K562 (cell line): ENCODE measurements around the gene ANKRD34A. TPM values are rescaled to one million over a fixed set of nuclear protein-coding genes. Genes with fewer than 3 reads are reported as not detected.

Experiments
- ATAC-seq: fragments of 200-7000 bp; cut with Tn5 transposase; 3 replicates; pipeline ENCODE4 v1.9.1; 2020; ENCODE audit warnings: moderate library complexity
- BruUV-seq: library from RNA; stranded (reverse); fragments of 400-500 nt; replicated peaks from 2 replicates; lab custom pipeline; 2021; lab: Mats Ljungman, UMichigan
- CTCF ChIA-PET: fragments of 300-600 bp; formaldehyde crosslinking; extraction: SDS; loops from one replicate; lab custom pipeline; 2021; ENCODE audit warnings: low intra/inter-chr PET ratio; lab: Yijun Ruan, JAX
- POLR2A ChIA-PET: fragments of 300-600, 350-650 bp; sonication (Branson Sonifier 250); formaldehyde crosslinking; extraction: SDS; loops from one replicate; lab custom pipeline; 2021; ENCODE audit warnings: antibody characterized with exemption, inconsistent platforms; lab: Yijun Ruan, JAX
- DNase-seq, 4 experiments: peaks; one replicate each; pipeline versions ENCODE4 v3.0.0 to v3.0.0-alpha.2; 2011 to 2018; ENCODE audit warnings: low spot score in 3 of 4, mixed read lengths in 3 of 4; ENCODE audit errors: extremely low read depth in 1 of 4
- FAIRE-seq: peaks from 2 replicates; lab custom pipeline; 2011; peaks lifted over from hg19 to GRCh38; lab: Jason Lieb, UNC
- H2AFZ ChIP-seq: 2 replicates; pipeline ENCODE4 v1.6.0; 2011; ENCODE audit warnings: low read depth, low read length, control low read depth, inconsistent platforms
- H3K27ac ChIP-seq: fragments of 200-600 bp; 3 replicates; pipeline ENCODE4 v1.8.0; 2011; ENCODE audit warnings: low read depth, mild to moderate bottlenecking, control low read depth, inconsistent platforms, low read length, moderate library complexity, mixed read lengths; ENCODE audit errors: extremely low read depth
- H3K27me3 ChIP-seq, 2 experiments: fragments of 300-600 bp in 1 of 2; 2 replicates in 1 of 2; 3 replicates in 1 of 2; pipeline versions ENCODE4 v1.6.0 to v1.8.0; 2011; ENCODE audit warnings: inconsistent platforms in 2 of 2, low read length in 2 of 2, mild to moderate bottlenecking in 1 of 2, mixed read lengths in 1 of 2, moderate library complexity in 1 of 2; ENCODE audit not compliant: control insufficient read depth in 2 of 2, insufficient read depth in 2 of 2
- H3K36me3 ChIP-seq: fragments of 300-600 bp; 3 replicates; pipeline ENCODE4 v1.8.0; 2011; ENCODE audit warnings: mild to moderate bottlenecking, low read length, inconsistent platforms; ENCODE audit not compliant: control insufficient read depth, insufficient read depth
- H3K4me1 ChIP-seq, 2 experiments: fragments of 200-600 bp in 1 of 2; replicated peaks in 1 of 2; 2 replicates in 1 of 2; 3 replicates in 1 of 2; pipeline versions ENCODE4 v1.5.1 to v1.8.0; 2011; ENCODE audit warnings: inconsistent platforms in 2 of 2, low read length in 2 of 2, mild to moderate bottlenecking in 1 of 2, mixed read lengths in 1 of 2, moderate library complexity in 1 of 2; ENCODE audit not compliant: control insufficient read depth in 2 of 2, insufficient read depth in 2 of 2
- H3K4me2 ChIP-seq: 2 replicates; pipeline ENCODE4 v1.6.1; 2011; ENCODE audit warnings: low read length, control low read depth, inconsistent platforms, mixed read lengths; ENCODE audit not compliant: insufficient read depth
- H3K4me3 ChIP-seq: fragments of 200-600 bp; sonication (generic), shearing (Covaris generic); 2 replicates; pipeline ENCODE4 v1.5.1; 2016; ENCODE audit warnings: control low read depth, inconsistent platforms
- H3K79me2 ChIP-seq: fragments of 200-600 bp; 3 replicates; pipeline ENCODE4 v1.8.0; 2011; ENCODE audit warnings: low read length, inconsistent platforms; ENCODE audit not compliant: control insufficient read depth, insufficient read depth
- H3K9ac ChIP-seq, 2 experiments: 2 replicates each; pipeline versions ENCODE4 v1.6.0 to v1.6.1; 2011; ENCODE audit warnings: low read depth in 2 of 2, low read length in 2 of 2, control low read depth in 1 of 2, inconsistent platforms in 1 of 2, mild to moderate bottlenecking in 1 of 2, mixed read lengths in 1 of 2; ENCODE audit not compliant: insufficient read depth in 1 of 2
- H3K9me1 ChIP-seq: one replicate; pipeline ENCODE4 v1.6.0; 2011; ENCODE audit warnings: inconsistent platforms, mild to moderate bottlenecking, low read length, moderate library complexity; ENCODE audit not compliant: control insufficient read depth, insufficient read depth
- H3K9me3 ChIP-seq: replicated peaks from 2 replicates; pipeline ENCODE4 v1.5.1; 2011; ENCODE audit warnings: low read depth, low read length, inconsistent platforms; ENCODE audit not compliant: control insufficient read depth, insufficient read depth
- H4K20me1 ChIP-seq: replicated peaks from 2 replicates; pipeline ENCODE4 v1.6.1; 2011; ENCODE audit warnings: low read length, inconsistent platforms, mixed read lengths; ENCODE audit not compliant: control insufficient read depth, insufficient read depth
- GTF2E2 ChIP-seq: fragments of 200-800 bp; sonication (Bioruptor generic); IDR thresholded peaks from 2 replicates; pipeline ENCODE4 v1.6.1; 2016; ENCODE audit warnings: missing genetic modification characterization, missing compliant biosample characterization
- JUN ChIP-seq, 2 experiments: sonication (generic) in 1 of 2; formaldehyde crosslinking in 1 of 2; IDR thresholded peaks; 2 replicates each; pipeline versions ENCODE4 v1.6.1 to v1.8.0; 2012 to 2022; ENCODE audit warnings: borderline replicate concordance in 2 of 2, mild to moderate bottlenecking in 2 of 2, improper control_type of control experiment in 1 of 2, low read depth in 1 of 2, low read length in 1 of 2, missing genetic modification reagents in 1 of 2
- WGBS: fragments of 100-300 bp; shearing (Covaris generic); methylation state at CpG from one replicate; pipeline ENCODE4 v1.1.6; 2016; ENCODE audit warnings: low coverage, mixed read lengths; ENCODE audit not compliant: insufficient coverage; ENCODE audit errors: missing lambda C conversion rate; 5-methylcytosine and 5-hydroxymethylcytosine counted together
- in situ Hi-C: fragments of 300-500 bp; cut with MboI; formaldehyde crosslinking; loops from 4 replicates; pipeline ENCODE4 v1.15.0; 2018; ENCODE audit warnings: inconsistent platforms, mixed read lengths
- intact Hi-C: fragments of 100-400 bp; cut with micrococcal nuclease; formaldehyde crosslinking; loops from 2 replicates; pipeline ENCODE4 v1.14.2; 2022
- polyA plus RNA-seq, 8 experiments: library from polyadenylated mRNA; depleted of rRNA in 4 of 8; stranded (reverse) in 5 of 8; unstranded in 3 of 8; fragments of >200 nt; fragmentation: Nextera tagmentation in 2 of 8; fragmentation: Illumina TruSeq in 1 of 8; extraction: Ambion mirVana in 2 of 8; extraction: Trizol in 1 of 8; gene quantifications; 2 replicates each; pipeline versions ENCODE4 v1.2.1 to v1.2.3, GENCODE V29; 2011 to 2014; ENCODE audit warnings: inconsistent platforms in 1 of 8, missing spikeins in 1 of 8
- total RNA-seq, 7 experiments: library from RNA; depleted of rRNA in 6 of 7; stranded (reverse); fragments of >200 nt in 6 of 7; fragmentation: Illumina TruSeq in 2 of 7; extraction: Trizol in 2 of 7; gene quantifications; 2 replicates each; pipeline versions ENCODE4 v1.2.1 to v1.2.3, GENCODE V29; 2011 to 2021; ENCODE audit warnings: low replicate concordance in 1 of 7
- TF ChIP-seq, protein P1 (sequence below), 2 experiments: fragments of 450-650 bp; IDR thresholded peaks; 2 replicates each; pipeline ENCODE4 v1.6.1; 2018; ENCODE audit warnings: mild to moderate bottlenecking in 2 of 2, low read depth in 1 of 2; ENCODE audit not compliant: partially characterized antibody in 2 of 2
- TF ChIP-seq, protein P2 (sequence below): sonication (generic); formaldehyde crosslinking; IDR thresholded peaks from 2 replicates; pipeline ENCODE4 v1.4.0; 2020; ENCODE audit warnings: mild to moderate bottlenecking, missing genetic modification reagents

The ANKRD34A gene
- total and polyA plus RNA-seq, 9 of the 15 experiments (the other 6 are each of a cell fraction or from before 2014, with no cell fraction given), result 0.06 to 1.6 (median 0.43) TPM

- TF ChIP-seq, protein P1, sequence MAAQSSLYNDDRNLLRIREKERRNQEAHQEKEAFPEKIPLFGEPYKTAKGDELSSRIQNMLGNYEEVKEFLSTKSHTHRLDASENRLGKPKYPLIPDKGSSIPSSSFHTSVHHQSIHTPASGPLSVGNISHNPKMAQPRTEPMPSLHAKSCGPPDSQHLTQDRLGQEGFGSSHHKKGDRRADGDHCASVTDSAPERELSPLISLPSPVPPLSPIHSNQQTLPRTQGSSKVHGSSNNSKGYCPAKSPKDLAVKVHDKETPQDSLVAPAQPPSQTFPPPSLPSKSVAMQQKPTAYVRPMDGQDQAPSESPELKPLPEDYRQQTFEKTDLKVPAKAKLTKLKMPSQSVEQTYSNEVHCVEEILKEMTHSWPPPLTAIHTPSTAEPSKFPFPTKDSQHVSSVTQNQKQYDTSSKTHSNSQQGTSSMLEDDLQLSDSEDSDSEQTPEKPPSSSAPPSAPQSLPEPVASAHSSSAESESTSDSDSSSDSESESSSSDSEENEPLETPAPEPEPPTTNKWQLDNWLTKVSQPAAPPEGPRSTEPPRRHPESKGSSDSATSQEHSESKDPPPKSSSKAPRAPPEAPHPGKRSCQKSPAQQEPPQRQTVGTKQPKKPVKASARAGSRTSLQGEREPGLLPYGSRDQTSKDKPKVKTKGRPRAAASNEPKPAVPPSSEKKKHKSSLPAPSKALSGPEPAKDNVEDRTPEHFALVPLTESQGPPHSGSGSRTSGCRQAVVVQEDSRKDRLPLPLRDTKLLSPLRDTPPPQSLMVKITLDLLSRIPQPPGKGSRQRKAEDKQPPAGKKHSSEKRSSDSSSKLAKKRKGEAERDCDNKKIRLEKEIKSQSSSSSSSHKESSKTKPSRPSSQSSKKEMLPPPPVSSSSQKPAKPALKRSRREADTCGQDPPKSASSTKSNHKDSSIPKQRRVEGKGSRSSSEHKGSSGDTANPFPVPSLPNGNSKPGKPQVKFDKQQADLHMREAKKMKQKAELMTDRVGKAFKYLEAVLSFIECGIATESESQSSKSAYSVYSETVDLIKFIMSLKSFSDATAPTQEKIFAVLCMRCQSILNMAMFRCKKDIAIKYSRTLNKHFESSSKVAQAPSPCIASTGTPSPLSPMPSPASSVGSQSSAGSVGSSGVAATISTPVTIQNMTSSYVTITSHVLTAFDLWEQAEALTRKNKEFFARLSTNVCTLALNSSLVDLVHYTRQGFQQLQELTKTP (IDR thresholded peaks at IDR 0.05; ENCODE audit: low read depth in 1 of 2, partially characterized antibody in 2 of 2), result peak in 1 of 2 experiments; percentile 63
- TF ChIP-seq JUN (IDR thresholded peaks at IDR 0.05; ENCODE audit: borderline replicate concordance, low read depth, low read length) (0 out of 2 replicates have a peak, but pooled peaks have one; percentile 30), JUN (CRISPR knock-in tag; IDR thresholded peaks at IDR 0.05; ENCODE audit: borderline replicate concordance) (no peak)
- TF ChIP-seq, all 486 proteins: peak for 13
These were observed 20.7 kb upstream of the ANKRD34A start (continued) for GRCh38 chr1:145985129-145985501.

DNA sequence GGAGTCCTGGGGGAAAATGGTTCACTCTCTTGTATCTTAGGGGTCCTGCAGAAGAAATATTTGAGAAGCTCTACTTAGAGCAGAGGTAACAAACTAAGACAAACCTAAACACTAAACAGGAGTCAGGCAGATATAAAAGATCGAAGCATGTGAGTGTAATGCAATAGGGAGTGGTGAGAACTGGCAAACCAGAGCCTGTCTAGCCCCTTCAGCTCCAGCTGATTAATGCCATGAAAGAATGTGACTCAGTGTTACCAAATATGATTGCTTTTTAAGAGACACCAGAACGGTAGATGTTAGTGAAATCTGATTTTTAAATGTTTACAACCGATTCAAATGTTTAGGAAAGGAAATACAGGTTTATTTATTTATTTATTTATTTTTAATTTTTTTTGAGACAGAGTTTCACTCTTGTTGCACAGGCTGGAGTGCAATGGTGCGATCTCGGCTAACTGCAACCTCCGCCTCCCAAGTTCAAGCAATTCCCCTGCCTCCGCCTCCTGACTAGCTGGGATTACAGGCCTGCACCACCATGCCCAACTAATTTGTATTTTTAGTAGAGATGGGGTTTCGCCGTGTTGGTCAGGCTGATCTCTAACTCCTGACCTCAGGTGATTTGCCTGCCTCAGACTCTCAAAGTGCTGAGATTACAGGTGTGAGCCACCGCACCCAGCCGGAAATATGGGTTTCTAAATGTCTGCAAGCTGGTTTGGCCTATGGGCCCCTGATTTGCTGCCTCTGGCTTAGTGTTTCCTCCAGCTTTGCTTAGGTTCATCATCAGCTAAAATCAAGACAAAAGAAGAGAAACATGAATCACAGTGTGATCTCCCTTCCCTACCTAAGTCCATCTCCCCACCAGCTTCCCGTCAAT is 19.8 kb upstream of the ANKRD34A start:
- peak overlapping the region in 1 of 2 experiments; percentile 38; a peak in 1 of 4 replicates for H3K9ac ChIP-seq
- 0 out of 3 replicates have a peak overlapping the region, but pooled peaks have one; percentile 57 for H3K27ac ChIP-seq
- no peak overlapping the region for H2AFZ ChIP-seq
- no peak overlapping the region for H3K4me3 ChIP-seq
- FAIRE-seq (no peak), DNase-seq (no peak), ATAC-seq (no peak)
- WGBS, result 84% methylated on average over 12 of the region's 12 CpGs
- H3K36me3 ChIP-seq, result no peaks in the 10 kb centered on the region; the same call in 2 of the 3 replicates
- no peaks in the 10 kb centered on the region for H4K20me1 ChIP-seq
- BruUV-seq, result no TSS peak
- TF ChIP-seq, protein P2, sequence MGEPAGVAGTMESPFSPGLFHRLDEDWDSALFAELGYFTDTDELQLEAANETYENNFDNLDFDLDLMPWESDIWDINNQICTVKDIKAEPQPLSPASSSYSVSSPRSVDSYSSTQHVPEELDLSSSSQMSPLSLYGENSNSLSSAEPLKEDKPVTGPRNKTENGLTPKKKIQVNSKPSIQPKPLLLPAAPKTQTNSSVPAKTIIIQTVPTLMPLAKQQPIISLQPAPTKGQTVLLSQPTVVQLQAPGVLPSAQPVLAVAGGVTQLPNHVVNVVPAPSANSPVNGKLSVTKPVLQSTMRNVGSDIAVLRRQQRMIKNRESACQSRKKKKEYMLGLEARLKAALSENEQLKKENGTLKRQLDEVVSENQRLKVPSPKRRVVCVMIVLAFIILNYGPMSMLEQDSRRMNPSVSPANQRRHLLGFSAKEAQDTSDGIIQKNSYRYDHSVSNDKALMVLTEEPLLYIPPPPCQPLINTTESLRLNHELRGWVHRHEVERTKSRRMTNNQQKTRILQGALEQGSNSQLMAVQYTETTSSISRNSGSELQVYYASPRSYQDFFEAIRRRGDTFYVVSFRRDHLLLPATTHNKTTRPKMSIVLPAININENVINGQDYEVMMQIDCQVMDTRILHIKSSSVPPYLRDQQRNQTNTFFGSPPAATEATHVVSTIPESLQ (CRISPR knock-in tag), result no peak
- 0 out of 2 replicates have a peak, but pooled peaks have one; percentile 13 for TF ChIP-seq GTF2E2 (tag)
- in situ Hi-C loops (no loop called here), intact Hi-C loops (no loop called here)
- H3K79me2 ChIP-seq, result peaks cover 8% of the 10 kb centered on the region; the same call in 2 of the 3 replicates
- H3K27me3 ChIP-seq, result no peaks in the 10 kb centered on the region
- ChIA-PET CTCF (no interaction called here), POLR2A (interaction anchor here (0.6 to 15.5 kb wide), 6 partner anchors 9 to 156 kb away, joined by 3 to 320 read pairs (median 5); partner anchors contain the start of genes RBM8A and TXNIP)
- H3K4me2 ChIP-seq, result no peak overlapping the region
- H3K9me3 ChIP-seq, result no peaks in the 10 kb centered on the region
- H3K9me1 ChIP-seq, result no peaks in the 10 kb centered on the region
- H3K4me1 ChIP-seq, result peaks cover 21 to 65% of the 10 kb centered on the region in 2 experiments
